Cardiac fibroblast (primary cell): ENCODE data around the gene SERPINB4.

Source experiments
- DNase-seq, 2 donors: peaks; one replicate each; pipeline versions ENCODE4 v3.0.0 to v3.0.0-alpha.2; 2010; ENCODE audit warnings: low read depth in 2 of 2
- H3K4me3 ChIP-seq, 2 donors: replicated peaks in 1 of 2; 1 replicate in 1 of 2; 2 replicates in 1 of 2; pipeline ENCODE4 v1.5.1; 2011; ENCODE audit warnings: low read depth in 2 of 2, low read length in 2 of 2, mild to moderate bottlenecking in 2 of 2, moderate library complexity in 1 of 2
- TF ChIP-seq, protein P1 (sequence below): IDR thresholded peaks from one replicate; pipeline ENCODE4 v1.5.1; 2011; ENCODE audit warnings: low read depth, mild to moderate bottlenecking, low read length, inconsistent platforms

Gene SERPINB4

DNA sequence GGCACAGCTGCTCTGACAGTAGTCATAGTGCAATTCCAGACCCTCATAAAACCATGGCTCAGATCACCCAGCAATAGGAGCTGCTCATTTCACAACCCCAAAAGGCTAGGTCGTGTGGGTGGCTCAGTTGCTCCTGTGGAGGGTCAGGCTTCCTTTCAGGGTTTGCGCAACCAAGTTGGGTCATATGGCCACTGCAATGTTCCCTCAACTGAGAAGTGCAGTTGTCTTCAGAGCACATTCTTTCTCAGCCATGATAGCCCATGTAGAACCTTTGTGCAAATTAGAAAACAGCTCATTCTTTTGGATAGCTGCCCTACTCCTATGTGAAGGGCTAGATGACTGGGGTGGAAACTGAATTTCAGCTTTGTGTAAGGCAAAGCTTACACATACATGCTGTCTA is 53.7 kb downstream of the SERPINB4 start:
- TF ChIP-seq, protein P1, sequence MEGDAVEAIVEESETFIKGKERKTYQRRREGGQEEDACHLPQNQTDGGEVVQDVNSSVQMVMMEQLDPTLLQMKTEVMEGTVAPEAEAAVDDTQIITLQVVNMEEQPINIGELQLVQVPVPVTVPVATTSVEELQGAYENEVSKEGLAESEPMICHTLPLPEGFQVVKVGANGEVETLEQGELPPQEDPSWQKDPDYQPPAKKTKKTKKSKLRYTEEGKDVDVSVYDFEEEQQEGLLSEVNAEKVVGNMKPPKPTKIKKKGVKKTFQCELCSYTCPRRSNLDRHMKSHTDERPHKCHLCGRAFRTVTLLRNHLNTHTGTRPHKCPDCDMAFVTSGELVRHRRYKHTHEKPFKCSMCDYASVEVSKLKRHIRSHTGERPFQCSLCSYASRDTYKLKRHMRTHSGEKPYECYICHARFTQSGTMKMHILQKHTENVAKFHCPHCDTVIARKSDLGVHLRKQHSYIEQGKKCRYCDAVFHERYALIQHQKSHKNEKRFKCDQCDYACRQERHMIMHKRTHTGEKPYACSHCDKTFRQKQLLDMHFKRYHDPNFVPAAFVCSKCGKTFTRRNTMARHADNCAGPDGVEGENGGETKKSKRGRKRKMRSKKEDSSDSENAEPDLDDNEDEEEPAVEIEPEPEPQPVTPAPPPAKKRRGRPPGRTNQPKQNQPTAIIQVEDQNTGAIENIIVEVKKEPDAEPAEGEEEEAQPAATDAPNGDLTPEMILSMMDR, result no peak
- H3K4me3 ChIP-seq, result no peak overlapping the region
- peak in 1 of 2 donors; percentile 20 for DNase-seq

DNA sequence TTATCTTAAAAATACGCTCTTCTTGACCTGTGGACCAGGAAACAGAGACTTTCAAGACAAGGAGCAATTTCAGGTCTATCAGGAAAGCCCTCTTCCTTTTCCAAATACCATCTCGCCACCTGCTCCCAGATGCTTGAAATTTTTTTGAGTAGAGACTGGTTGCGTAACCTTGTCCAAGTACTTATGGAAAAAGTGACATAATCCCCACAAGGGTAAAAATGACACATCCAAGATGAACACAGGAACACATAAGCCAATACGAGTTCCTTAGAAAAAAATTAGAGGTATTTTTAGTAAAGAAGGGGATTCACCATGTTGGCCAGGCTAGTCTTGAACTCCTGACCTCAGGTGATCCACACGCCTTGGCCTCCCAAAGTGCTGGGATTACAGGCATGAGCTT is 55.1 kb downstream of the SERPINB4 start:
- TF ChIP-seq, protein P1, result no peak
- DNase-seq, result peak in 1 of 2 donors; percentile 21
- no peak overlapping the region for H3K4me3 ChIP-seq
